SHP77 treated with DMSO at 0.1 percent for 48 hours (cell line): ENCODE results near the gene PSMC3.

Experiments used
- DNase-seq: peaks from one replicate; lab custom pipeline; 2025; lab: John Stamatoyannopoulos, UW

The PSMC3 gene

GRCh38 chr11:47426062-47426956, at the start of gene PSMC3:
PSMC3 (minus strand) TSS chr11:47426439; CDS start chr11:47426279, 160 bp downstream.
- peak; percentile 92 for DNase-seq

GRCh38 chr11:47470671-47471070, 44.4 kb upstream of the PSMC3 start:
- DNase-seq = no peak

GRCh38 chr11:47469361-47470179, 43.3 kb upstream of the PSMC3 start:
- no peak for DNase-seq

GRCh38 chr11:47468598-47469214, 42.5 kb upstream of the PSMC3 start:
- DNase-seq = no peak

- no peak for DNase-seq
Measured at GRCh38 chr11:47467357-47467756, 41.1 kb upstream of the PSMC3 start.

- no peak for DNase-seq
Measured at GRCh38 chr11:47466701-47467250, 40.5 kb upstream of the PSMC3 start.

GRCh38 chr11:47466201-47466600, 40.0 kb upstream of the PSMC3 start:
- DNase-seq = no peak

GRCh38 chr11:47464483-47464882, 38.2 kb upstream of the PSMC3 start:
- DNase-seq = no peak

- DNase-seq = no peak
Measured at GRCh38 chr11:47461876-47462275, 35.6 kb upstream of the PSMC3 start.

- no peak for DNase-seq
Measured at GRCh38 chr11:47460571-47461235, 34.5 kb upstream of the PSMC3 start.

- DNase-seq = peak; percentile 46
Measured at GRCh38 chr11:47454258-47454671, 28.0 kb upstream of the PSMC3 start.

- no peak for DNase-seq
Measured at GRCh38 chr11:47453365-47453764, 27.1 kb upstream of the PSMC3 start.

GRCh38 chr11:47451990-47452389, 25.8 kb upstream of the PSMC3 start:
- no peak for DNase-seq

GRCh38 chr11:47451436-47451835, 25.2 kb upstream of the PSMC3 start:
- no peak for DNase-seq

GRCh38 chr11:47449541-47449940, 23.3 kb upstream of the PSMC3 start:
- DNase-seq = no peak

GRCh38 chr11:47448566-47449427, 22.6 kb upstream of the PSMC3 start, which contains the start of gene RAPSN:
RAPSN (minus strand) TSS chr11:47449136; CDS start chr11:47448964, 172 bp downstream.
- no peak for DNase-seq

GRCh38 chr11:47447906-47448305, 21.7 kb upstream of the PSMC3 start:
- DNase-seq = no peak

GRCh38 chr11:47446833-47447232, 20.6 kb upstream of the PSMC3 start:
- no peak for DNase-seq

GRCh38 chr11:47445840-47446239, 19.6 kb upstream of the PSMC3 start:
- DNase-seq = no peak

GRCh38 chr11:47443817-47444216, 17.6 kb upstream of the PSMC3 start:
- no peak for DNase-seq
